Measurements from ENCODE around the gene POMT1.
A peak's percentile ranks its signal among the peaks of the same experiment; 100 is the strongest.

Gene POMT1

GRCh38 chr9:131539223-131539923 lies 36.7 kb downstream of the POMT1 start:
- no peak for TF ChIP-seq EZH2 (IDR thresholded peaks at IDR 0.05; ENCODE audit: borderline replicate concordance, low read depth, low read length, severe bottlenecking)
- TF ChIP-seq, protein P1, sequence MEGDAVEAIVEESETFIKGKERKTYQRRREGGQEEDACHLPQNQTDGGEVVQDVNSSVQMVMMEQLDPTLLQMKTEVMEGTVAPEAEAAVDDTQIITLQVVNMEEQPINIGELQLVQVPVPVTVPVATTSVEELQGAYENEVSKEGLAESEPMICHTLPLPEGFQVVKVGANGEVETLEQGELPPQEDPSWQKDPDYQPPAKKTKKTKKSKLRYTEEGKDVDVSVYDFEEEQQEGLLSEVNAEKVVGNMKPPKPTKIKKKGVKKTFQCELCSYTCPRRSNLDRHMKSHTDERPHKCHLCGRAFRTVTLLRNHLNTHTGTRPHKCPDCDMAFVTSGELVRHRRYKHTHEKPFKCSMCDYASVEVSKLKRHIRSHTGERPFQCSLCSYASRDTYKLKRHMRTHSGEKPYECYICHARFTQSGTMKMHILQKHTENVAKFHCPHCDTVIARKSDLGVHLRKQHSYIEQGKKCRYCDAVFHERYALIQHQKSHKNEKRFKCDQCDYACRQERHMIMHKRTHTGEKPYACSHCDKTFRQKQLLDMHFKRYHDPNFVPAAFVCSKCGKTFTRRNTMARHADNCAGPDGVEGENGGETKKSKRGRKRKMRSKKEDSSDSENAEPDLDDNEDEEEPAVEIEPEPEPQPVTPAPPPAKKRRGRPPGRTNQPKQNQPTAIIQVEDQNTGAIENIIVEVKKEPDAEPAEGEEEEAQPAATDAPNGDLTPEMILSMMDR (IDR thresholded peaks at IDR 0.05; ENCODE audit: borderline replicate concordance, extremely low read depth, low read length, poor library complexity, severe bottlenecking): no peak
- peaks cover 17% of the 10 kb centered on the region for H3K4me1 ChIP-seq (ENCODE audit: insufficient read depth, low read length)
- H3K36me3 ChIP-seq (ENCODE audit: insufficient read depth, low read length): no peaks in the 10 kb centered on the region
- H3K4me2 ChIP-seq (ENCODE audit: insufficient read depth, low read length): no peak overlapping the region
- H3K27me3 ChIP-seq (ENCODE audit: insufficient read depth, low read length, poor library complexity): no peaks in the 10 kb centered on the region
- peak; percentile 44 for DNase-seq
- no peak overlapping the region for H3K4me3 ChIP-seq (ENCODE audit: low read depth in 1 of 2, low read length in 2 of 2)
- peaks cover 6% of the 10 kb centered on the region for H3K9me3 ChIP-seq (ENCODE audit: insufficient read depth, low read length, severe bottlenecking)
- H3K27ac ChIP-seq (ENCODE audit: low read length): no peak overlapping the region
- H3K9ac ChIP-seq (ENCODE audit: low read depth, low read length): no peak overlapping the region
- peak; percentile 72 for ATAC-seq (ENCODE audit: insufficient read depth, low read depth)
- H4K20me1 ChIP-seq (ENCODE audit: insufficient read depth, low read length): no peaks in the 10 kb centered on the region
- H2AFZ ChIP-seq (ENCODE audit: low read depth, low read length): no peak overlapping the region
- H3K79me2 ChIP-seq (ENCODE audit: insufficient read depth, low read length): no peaks in the 10 kb centered on the region

- H3K36me3 ChIP-seq (ENCODE audit: insufficient read depth, low read length): no peaks in the 10 kb centered on the region
- H3K4me2 ChIP-seq (ENCODE audit: insufficient read depth, low read length): no peak overlapping the region
- no peak overlapping the region for H2AFZ ChIP-seq (ENCODE audit: low read depth, low read length)
- no peaks in the 10 kb centered on the region for H3K27me3 ChIP-seq (ENCODE audit: insufficient read depth, low read length, poor library complexity)
- no peak for DNase-seq
- no peak overlapping the region for H3K9ac ChIP-seq (ENCODE audit: low read depth, low read length)
- no peak for ATAC-seq (ENCODE audit: insufficient read depth, low read depth)
- TF ChIP-seq, protein P1 (IDR thresholded peaks at IDR 0.05; ENCODE audit: borderline replicate concordance, extremely low read depth, low read length, poor library complexity, severe bottlenecking): no peak
- TF ChIP-seq EZH2 (IDR thresholded peaks at IDR 0.05; ENCODE audit: borderline replicate concordance, low read depth, low read length, severe bottlenecking): no peak
- peaks cover 6% of the 10 kb centered on the region for H3K9me3 ChIP-seq (ENCODE audit: insufficient read depth, low read length, severe bottlenecking)
- no peak overlapping the region for H3K4me3 ChIP-seq (ENCODE audit: low read depth in 1 of 2, low read length in 2 of 2)
- no peaks in the 10 kb centered on the region for H4K20me1 ChIP-seq (ENCODE audit: insufficient read depth, low read length)
- H3K27ac ChIP-seq (ENCODE audit: low read length): no peak overlapping the region
- peaks cover 7% of the 10 kb centered on the region; the same call in 1 of the 2 replicates for H3K4me1 ChIP-seq (ENCODE audit: insufficient read depth, low read length)
- no peaks in the 10 kb centered on the region for H3K79me2 ChIP-seq (ENCODE audit: insufficient read depth, low read length)
Measured at GRCh38 chr9:131543141-131543540, 40.4 kb downstream of the POMT1 start.

- DNase-seq: no peak
- H3K4me3 ChIP-seq (ENCODE audit: low read depth in 1 of 2, low read length in 2 of 2): no peak within 1 kb of the TSS
- TF ChIP-seq, protein P1 (IDR thresholded peaks at IDR 0.05; ENCODE audit: borderline replicate concordance, extremely low read depth, low read length, poor library complexity, severe bottlenecking): no peak
- no peak for TF ChIP-seq EZH2 (IDR thresholded peaks at IDR 0.05; ENCODE audit: borderline replicate concordance, low read depth, low read length, severe bottlenecking)
- H3K4me1 ChIP-seq (ENCODE audit: insufficient read depth, low read length): no peaks in the 10 kb centered on the region
- no peaks in the 10 kb centered on the region for H4K20me1 ChIP-seq (ENCODE audit: insufficient read depth, low read length)
- H3K36me3 ChIP-seq (ENCODE audit: insufficient read depth, low read length): no peaks in the 10 kb centered on the region
- H3K27ac ChIP-seq (ENCODE audit: low read length): no peak within 1 kb of the TSS
- no peak within 1 kb of the TSS for H3K4me2 ChIP-seq (ENCODE audit: insufficient read depth, low read length)
- peaks cover 6% of the 10 kb centered on the region for H3K9me3 ChIP-seq (ENCODE audit: insufficient read depth, low read length, severe bottlenecking)
- H3K9ac ChIP-seq (ENCODE audit: low read depth, low read length): no peak within 1 kb of the TSS
- ATAC-seq (ENCODE audit: insufficient read depth, low read depth): no peak
- no peaks in the 10 kb centered on the region for H3K79me2 ChIP-seq (ENCODE audit: insufficient read depth, low read length)
- H2AFZ ChIP-seq (ENCODE audit: low read depth, low read length): no peak within 1 kb of the TSS
- H3K27me3 ChIP-seq (ENCODE audit: insufficient read depth, low read length, poor library complexity): no peaks in the 10 kb centered on the region
Measured at GRCh38 chr9:131545003-131545785, 42.5 kb downstream of the POMT1 start, which contains the start of gene PRRT1B. PRRT1B (plus strand) TSS chr9:131545523; CDS start chr9:131545616, 93 bp downstream.
